ENCODE data around the gene GLIS1. TPM values are rescaled to one million over a fixed set of nuclear protein-coding genes. Genes with fewer than 3 reads are reported as not detected.

Gene GLIS1
- total RNA-seq, 1 experiment from 2014 or later: 0.39 TPM

DNA sequence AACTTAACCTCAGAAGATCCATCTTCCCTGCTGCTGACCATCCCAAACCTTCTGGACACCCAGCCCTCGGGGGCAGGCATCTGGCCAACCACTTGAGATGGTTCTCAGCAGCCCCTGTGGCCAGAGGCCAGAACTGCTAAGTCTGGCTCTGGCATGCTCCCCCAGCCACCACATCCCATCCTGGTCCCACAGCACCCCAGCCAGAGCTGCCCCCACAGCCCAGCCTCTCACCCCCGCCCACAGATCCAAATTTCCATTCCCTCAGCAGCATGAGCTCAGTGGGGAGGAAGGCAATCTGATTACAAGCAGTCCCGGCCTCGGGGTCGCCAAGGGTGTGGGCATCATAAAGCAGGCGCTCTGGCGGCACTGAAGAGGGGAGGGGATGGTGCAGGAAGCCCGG lies 45.6 kb downstream of the GLIS1 start:
- Histone ChIP-seq H3K9me3 (ENCODE audit: control insufficient read depth in 1 of 2, insufficient read depth in 1 of 2, low read depth in 1 of 2, low read length in 2 of 2) (no peaks in the 10 kb centered on the region), H2AFZ (ENCODE audit: low read depth, low read length, poor library complexity, severe bottlenecking) (no peak overlapping the region), H3K4me1 (ENCODE audit: control insufficient read depth in 1 of 2, insufficient read depth in 2 of 2, low read length in 2 of 2) (no peaks in the 10 kb centered on the region; a peak in 1 of 4 replicates), H3K9ac (ENCODE audit: low read length) (no peak overlapping the region), H3K27me3 (ENCODE audit: insufficient read depth, low read length) (no peaks in the 10 kb centered on the region), H3K4me3 (replicated peaks in 1 of 2; ENCODE audit: low read depth in 1 of 2, low read length in 2 of 2) (no peak overlapping the region), H3K9me2 (ENCODE audit: insufficient read depth) (no peaks in the 10 kb centered on the region), H3K36me3 (ENCODE audit: control insufficient read depth in 1 of 2, insufficient read depth in 2 of 2, low read length in 2 of 2) (no peaks in the 10 kb centered on the region), H3K79me2 (ENCODE audit: insufficient read depth, low read length) (no peaks in the 10 kb centered on the region), H3K4me2 (ENCODE audit: low read length) (no peak overlapping the region), H4K20me1 (ENCODE audit: insufficient read depth) (no peaks in the 10 kb centered on the region), H3K27ac (ENCODE audit: low read depth, low read length) (no peak overlapping the region)
- DNase-seq (ENCODE audit: low read depth, low spot score): no peak
- ChIA-PET POLR2A (no interaction called here), CTCF (no interaction called here), RAD21 (ENCODE audit: low non-redundant PET in 1 of 2, low total read pairs in 2 of 2, uncharacterized antibody in 2 of 2, unreplicated experiment in 2 of 2) (no interaction called here)
- intact Hi-C loops (cut with micrococcal nuclease): no loop called here
- ATAC-seq: no peak
- TF ChIP-seq TCF7L2 (IDR thresholded peaks at IDR 0.05; ENCODE audit: borderline replicate concordance, extremely low read depth, insufficient read depth, insufficient read length) (no peak), ELF1 (IDR thresholded peaks at IDR 0.05; ENCODE audit: borderline replicate concordance, low read depth) (no peak), ZFX (IDR thresholded peaks at IDR 0.05) (no peak), SRF (IDR thresholded peaks at IDR 0.05; ENCODE audit: low read depth) (no peak), SIN3A (IDR thresholded peaks at IDR 0.05; ENCODE audit: low read depth) (no peak), EGR1 (IDR thresholded peaks at IDR 0.05; ENCODE audit: low read depth) (no peak), POLR2AphosphoS5 (IDR thresholded peaks at IDR 0.05; ENCODE audit: low read depth, low read length) (no peak), ZNF274 (IDR thresholded peaks at IDR 0.05; ENCODE audit: low read depth, low read length) (no peak), CBX3 (IDR thresholded peaks at IDR 0.05; ENCODE audit: low read depth) (no peak), JUND (IDR thresholded peaks at IDR 0.05) (no peak)
- TF ChIP-seq, protein P1, sequence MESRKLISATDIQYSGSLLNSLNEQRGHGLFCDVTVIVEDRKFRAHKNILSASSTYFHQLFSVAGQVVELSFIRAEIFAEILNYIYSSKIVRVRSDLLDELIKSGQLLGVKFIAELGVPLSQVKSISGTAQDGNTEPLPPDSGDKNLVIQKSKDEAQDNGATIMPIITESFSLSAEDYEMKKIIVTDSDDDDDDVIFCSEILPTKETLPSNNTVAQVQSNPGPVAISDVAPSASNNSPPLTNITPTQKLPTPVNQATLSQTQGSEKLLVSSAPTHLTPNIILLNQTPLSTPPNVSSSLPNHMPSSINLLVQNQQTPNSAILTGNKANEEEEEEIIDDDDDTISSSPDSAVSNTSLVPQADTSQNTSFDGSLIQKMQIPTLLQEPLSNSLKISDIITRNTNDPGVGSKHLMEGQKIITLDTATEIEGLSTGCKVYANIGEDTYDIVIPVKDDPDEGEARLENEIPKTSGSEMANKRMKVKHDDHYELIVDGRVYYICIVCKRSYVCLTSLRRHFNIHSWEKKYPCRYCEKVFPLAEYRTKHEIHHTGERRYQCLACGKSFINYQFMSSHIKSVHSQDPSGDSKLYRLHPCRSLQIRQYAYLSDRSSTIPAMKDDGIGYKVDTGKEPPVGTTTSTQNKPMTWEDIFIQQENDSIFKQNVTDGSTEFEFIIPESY (IDR thresholded peaks at IDR 0.05; ENCODE audit: extremely low read depth, insufficient replicate concordance, low read length): no peak
- TF ChIP-seq, protein P2, sequence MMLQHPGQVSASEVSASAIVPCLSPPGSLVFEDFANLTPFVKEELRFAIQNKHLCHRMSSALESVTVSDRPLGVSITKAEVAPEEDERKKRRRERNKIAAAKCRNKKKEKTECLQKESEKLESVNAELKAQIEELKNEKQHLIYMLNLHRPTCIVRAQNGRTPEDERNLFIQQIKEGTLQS (IDR thresholded peaks at IDR 0.05): no peak
- BruUV-seq (replicated peaks): no TSS peak
